Parathyroid adenoma (tissue), 2 donors: ENCODE results near the gene CRACDL.
A peak's percentile ranks its signal among the peaks of the same experiment; 100 is the strongest.

Experiments used
- H2AFZ ChIP-seq: fragments of 300-600 bp; sonication (generic); one replicate; pipeline ENCODE4 v1.7.0; 2017; ENCODE audit warnings: antibody characterized with exemption, mild to moderate bottlenecking
- H3K27ac ChIP-seq: fragments of 300-600 bp; sonication (generic); one replicate; pipeline ENCODE4 v1.7.0; 2017
- H3K27me3 ChIP-seq: fragments of 300-600 bp; sonication (generic); one replicate; pipeline ENCODE4 v1.7.0; 2017; ENCODE audit warnings: low read length; ENCODE audit not compliant: control insufficient read depth, insufficient read depth
- H3K36me3 ChIP-seq: fragments of 300-600 bp; sonication (generic); one replicate; pipeline ENCODE4 v1.7.0; 2017; ENCODE audit warnings: low read length; ENCODE audit not compliant: control insufficient read depth, insufficient read depth
- H3K4me1 ChIP-seq: fragments of 300-600 bp; sonication (generic); one replicate; pipeline ENCODE4 v1.7.0; 2017; ENCODE audit warnings: control low read depth
- H3K4me2 ChIP-seq: fragments of 300-600 bp; sonication (generic); one replicate; pipeline ENCODE4 v1.7.0; 2017; ENCODE audit warnings: low read length
- H3K4me3 ChIP-seq: fragments of 300-600 bp; sonication (generic); one replicate; pipeline ENCODE4 v1.7.0; 2017; ENCODE audit warnings: low read depth, low read length
- H3K79me2 ChIP-seq: fragments of 300-600 bp; sonication (generic); one replicate; pipeline ENCODE4 v1.7.0; 2017; ENCODE audit warnings: control low read depth
- H3K9ac ChIP-seq: fragments of 300-600 bp; sonication (generic); one replicate; pipeline ENCODE4 v1.7.0; 2017; ENCODE audit warnings: mild to moderate bottlenecking
- H3K9me3 ChIP-seq: fragments of 300-600 bp; sonication (generic); one replicate; pipeline ENCODE4 v1.7.0; 2017; ENCODE audit warnings: low read length; ENCODE audit not compliant: control insufficient read depth
- CTCF ChIP-seq: fragments of 300-600 bp; sonication (generic); IDR thresholded peaks from one replicate; pipeline ENCODE4 v1.7.0; 2017; ENCODE audit warnings: antibody characterized with exemption, mild to moderate bottlenecking
- donor health status: primary hyperparathyroidism.

Gene CRACDL

GRCh38 chr2:98868548-98869271 is 67.3 kb downstream of the CRACDL start:
- Histone ChIP-seq H3K4me1 (peaks cover 15% of the 10 kb centered on the region), H3K4me3 (no peak overlapping the region), H3K27ac (peak overlapping the region; percentile 58), H3K36me3 (no peaks in the 10 kb centered on the region), H3K4me2 (no peak overlapping the region), H3K9me3 (no peaks in the 10 kb centered on the region), H2AFZ (peak overlapping the region; percentile 62), H3K27me3 (no peaks in the 10 kb centered on the region), H3K79me2 (no peaks in the 10 kb centered on the region), H3K9ac (no peak overlapping the region)
- TF ChIP-seq CTCF, result no peak

- no peaks in the 10 kb centered on the region for H3K36me3 ChIP-seq
- no peak overlapping the region for H3K27ac ChIP-seq
- H2AFZ ChIP-seq, result no peak overlapping the region
- H3K27me3 ChIP-seq, result no peaks in the 10 kb centered on the region
- no peaks in the 10 kb centered on the region for H3K9me3 ChIP-seq
- H3K9ac ChIP-seq, result no peak overlapping the region
- peaks cover 15% of the 10 kb centered on the region for H3K4me1 ChIP-seq
- H3K4me3 ChIP-seq, result no peak overlapping the region
- TF ChIP-seq CTCF, result no peak
- H3K4me2 ChIP-seq, result no peak overlapping the region
- no peaks in the 10 kb centered on the region for H3K79me2 ChIP-seq
Measured at GRCh38 chr2:98867539-98868309, 68.3 kb downstream of the CRACDL start.

- H3K4me2 ChIP-seq, result no peak overlapping the region
- TF ChIP-seq CTCF, result no peak
- H3K4me1 ChIP-seq, result peaks cover 14% of the 10 kb centered on the region
- no peaks in the 10 kb centered on the region for H3K27me3 ChIP-seq
- H3K36me3 ChIP-seq, result no peaks in the 10 kb centered on the region
- H3K79me2 ChIP-seq, result no peaks in the 10 kb centered on the region
- H3K9me3 ChIP-seq, result no peaks in the 10 kb centered on the region
- H2AFZ ChIP-seq, result peak overlapping the region; percentile 16
- no peak overlapping the region for H3K9ac ChIP-seq
- no peak overlapping the region for H3K27ac ChIP-seq
- no peak overlapping the region for H3K4me3 ChIP-seq
Measured at GRCh38 chr2:98866033-98866432, 70.0 kb downstream of the CRACDL start.

- Histone ChIP-seq H3K4me3 (no peak overlapping the region), H3K4me1 (no peaks in the 10 kb centered on the region), H3K36me3 (no peaks in the 10 kb centered on the region), H3K79me2 (no peaks in the 10 kb centered on the region), H3K9ac (no peak overlapping the region), H3K4me2 (no peak overlapping the region), H3K27ac (no peak overlapping the region), H3K9me3 (no peaks in the 10 kb centered on the region), H2AFZ (no peak overlapping the region), H3K27me3 (no peaks in the 10 kb centered on the region)
- TF ChIP-seq CTCF, result no peak
Measured at GRCh38 chr2:98861601-98862000, 74.4 kb downstream of the CRACDL start.
